GM12878 (cell line): Measurements from ENCODE around the gene CDK11B. TPM values are rescaled to one million over a fixed set of nuclear protein-coding genes. Genes with fewer than 3 reads are reported as not detected.
"Not testable (repeated sequence)": the region's sequence is repeated elsewhere in the genome, so short reads cannot be mapped to it uniquely, and the experiment has no call there.

ENCODE experiments used
- ATAC-seq: fragments of 200-7000 bp; cut with Tn5 transposase; 3 replicates; pipeline ENCODE4 v1.9.1; 2020; ENCODE audit warnings: mild to moderate bottlenecking, moderate library complexity
- BruUV-seq: library from RNA; stranded (reverse); fragments of 400-500 nt; replicated peaks from 2 replicates; lab custom pipeline; 2021; lab: Mats Ljungman, UMichigan
- CTCF ChIA-PET: fragments of 300-600 bp; sonication (Branson Sonifier 250); formaldehyde crosslinking; extraction: SDS; loops from one replicate; lab custom pipeline; 2021; ENCODE audit warnings: inconsistent platforms; lab: Yijun Ruan, JAX
- POLR2A ChIA-PET: fragments of 350-600 bp; formaldehyde crosslinking; extraction: SDS; loops from one replicate; lab custom pipeline; 2021; ENCODE audit warnings: inconsistent platforms; lab: Charles Lee
- RAD21 ChIA-PET: fragments of 300-600 bp; sonication (Branson Sonifier 250); formaldehyde crosslinking; loops from one replicate; lab custom pipeline; 2023; ENCODE audit warnings: antibody characterized with exemption; ENCODE audit not compliant: unreplicated experiment; lab: Charles Lee
- SMC1A ChIA-PET: fragments of 300-600 bp; sonication (Branson Sonifier 250); formaldehyde crosslinking; loops from one replicate; lab custom pipeline; 2023; ENCODE audit not compliant: unreplicated experiment, uncharacterized antibody; lab: Charles Lee
- DNase-seq: peaks from one replicate; pipeline ENCODE4 v3.0.0-alpha.2; 2011; ENCODE audit warnings: low read depth, low spot score
- FAIRE-seq: peaks from 3 replicates; lab custom pipeline; 2011; peaks lifted over from hg19 to GRCh38; lab: Jason Lieb, UNC
- H2AFZ ChIP-seq: 2 replicates; pipeline ENCODE4 v1.6.0; 2011; ENCODE audit warnings: low read depth, low read length, control low read depth; ENCODE audit not compliant: control insufficient read depth
- H3K27ac ChIP-seq: 2 replicates; pipeline ENCODE4 v1.5.1; 2011; ENCODE audit warnings: control low read depth; ENCODE audit not compliant: control insufficient read depth, insufficient read depth
- H3K27me3 ChIP-seq, 2 experiments: replicated peaks in 1 of 2; 2 replicates each; pipeline versions ENCODE4 v1.6.0 to v1.6.1; 2011; ENCODE audit warnings: low read length in 1 of 2; ENCODE audit not compliant: control insufficient read depth in 2 of 2, insufficient read depth in 2 of 2
- H3K36me3 ChIP-seq, 2 experiments: 2 replicates each; pipeline ENCODE4 v1.5.1; 2011; ENCODE audit warnings: low read length in 1 of 2; ENCODE audit not compliant: control insufficient read depth in 2 of 2, insufficient read depth in 2 of 2
- H3K4me1 ChIP-seq: 2 replicates; pipeline ENCODE4 v1.6.1; 2011; ENCODE audit warnings: mild to moderate bottlenecking, low read length, moderate library complexity, mixed read lengths; ENCODE audit not compliant: control insufficient read depth, insufficient read depth
- H3K4me2 ChIP-seq: 2 replicates; pipeline ENCODE4 v1.6.0; 2011; ENCODE audit warnings: control low read depth; ENCODE audit not compliant: control insufficient read depth, insufficient read depth
- H3K4me3 ChIP-seq: fragments of 200-600 bp; sonication (generic); 2 replicates; pipeline ENCODE4 v1.5.1; 2016
- H3K79me2 ChIP-seq: 2 replicates; pipeline ENCODE4 v1.6.0; 2011; ENCODE audit warnings: low read length; ENCODE audit not compliant: control insufficient read depth, insufficient read depth
- H3K9ac ChIP-seq: 2 replicates; pipeline ENCODE4 v1.8.0; 2011; ENCODE audit warnings: low read length, control low read depth, mixed read lengths; ENCODE audit not compliant: control insufficient read depth, insufficient read depth
- H3K9me3 ChIP-seq: replicated peaks from 3 replicates; pipeline ENCODE4 v1.5.1; 2011; ENCODE audit warnings: mild to moderate bottlenecking, low read length; ENCODE audit not compliant: control insufficient read depth, insufficient read depth
- H4K20me1 ChIP-seq: 2 replicates; pipeline ENCODE4 v1.6.0; 2011; ENCODE audit not compliant: control insufficient read depth, insufficient read depth
- WGBS: methylation state at CpG from one replicate; pipeline ENCODE4 v1.1.6; 2016; ENCODE audit warnings: low lambda C conversion rate; ENCODE audit not compliant: insufficient replicate concordance, insufficient coverage; ENCODE audit errors: missing lambda C conversion rate; 5-methylcytosine and 5-hydroxymethylcytosine counted together
- in situ Hi-C: fragments of 300-500 bp; cut with MboI; formaldehyde crosslinking; loops from 9 replicates; pipeline ENCODE4 v1.14.3; 2018; ENCODE audit warnings: mixed read lengths
- intact Hi-C: fragments of 100-400 bp; cut with micrococcal nuclease; formaldehyde crosslinking; loops from one replicate; pipeline ENCODE4 v1.14.2; 2022; ENCODE audit not compliant: unreplicated experiment
- polyA plus RNA-seq, 11 experiments: library from polyadenylated mRNA; depleted of rRNA in 4 of 11; unstranded in 6 of 11; stranded (reverse) in 5 of 11; fragments of >200 nt; fragmentation: Nextera tagmentation in 4 of 11; fragmentation: Illumina TruSeq in 1 of 11; extraction: Ambion mirVana in 4 of 11; extraction: Trizol in 1 of 11; gene quantifications; 1 replicate in 1 of 11; 2 replicates in 10 of 11; pipeline versions ENCODE4 v1.2.1 to v1.2.3, GENCODE V29; 2011 to 2016; ENCODE audit warnings: inconsistent platforms in 2 of 11, missing spikeins in 2 of 11, low read depth in 1 of 11
- total RNA-seq, 4 experiments: library from RNA; depleted of rRNA in 3 of 4; stranded (reverse); fragments of >200 nt in 3 of 4; fragmentation: Illumina TruSeq in 1 of 4; extraction: Trizol in 1 of 4; gene quantifications; 2 replicates each; pipeline versions ENCODE4 v1.2.1 to v1.2.3, GENCODE V29; 2013 to 2021

Gene CDK11B
- total and polyA plus RNA-seq, 10 of the 15 experiments (the other 5 are each of a cell fraction or from before 2014, with no cell fraction given), result 3.2 to 30.9 (median 18.0) TPM

DNA sequence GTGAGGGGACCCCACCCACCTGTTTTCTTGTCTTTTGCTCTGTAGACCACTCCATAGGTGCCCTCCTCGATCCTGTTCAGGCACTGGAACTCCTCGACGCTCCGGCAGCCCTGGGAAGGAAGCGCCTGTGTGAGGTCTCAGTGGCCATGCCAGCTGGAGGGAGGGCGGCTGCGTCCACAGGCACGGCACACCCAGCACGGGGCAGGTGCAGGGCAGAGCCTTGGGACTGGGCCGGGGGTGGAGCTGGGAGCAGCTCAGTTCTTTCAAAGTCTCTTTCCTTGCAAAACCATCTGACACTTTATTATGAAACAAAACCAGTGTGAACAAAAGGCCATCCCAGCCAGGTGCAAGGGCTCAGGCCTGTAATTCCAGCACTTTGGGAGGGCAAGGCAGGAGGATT is 46.8 kb upstream of the CDK11B start:
- H3K9me3 ChIP-seq, H3K79me2 ChIP-seq, BruUV-seq, H3K4me1 ChIP-seq, H3K4me3 ChIP-seq, H3K27ac ChIP-seq, SMC1A ChIA-PET, DNase-seq, H3K9ac ChIP-seq, RAD21 ChIA-PET, H3K27me3 ChIP-seq, POLR2A ChIA-PET, in situ Hi-C loops, H2AFZ ChIP-seq, ATAC-seq, H4K20me1 ChIP-seq, H3K36me3 ChIP-seq, H3K4me2 ChIP-seq, FAIRE-seq, CTCF ChIA-PET, intact Hi-C loops: not testable (repeated sequence)
- WGBS, result no CpG with 5 or more reads among the region's 10 CpGs

DNA sequence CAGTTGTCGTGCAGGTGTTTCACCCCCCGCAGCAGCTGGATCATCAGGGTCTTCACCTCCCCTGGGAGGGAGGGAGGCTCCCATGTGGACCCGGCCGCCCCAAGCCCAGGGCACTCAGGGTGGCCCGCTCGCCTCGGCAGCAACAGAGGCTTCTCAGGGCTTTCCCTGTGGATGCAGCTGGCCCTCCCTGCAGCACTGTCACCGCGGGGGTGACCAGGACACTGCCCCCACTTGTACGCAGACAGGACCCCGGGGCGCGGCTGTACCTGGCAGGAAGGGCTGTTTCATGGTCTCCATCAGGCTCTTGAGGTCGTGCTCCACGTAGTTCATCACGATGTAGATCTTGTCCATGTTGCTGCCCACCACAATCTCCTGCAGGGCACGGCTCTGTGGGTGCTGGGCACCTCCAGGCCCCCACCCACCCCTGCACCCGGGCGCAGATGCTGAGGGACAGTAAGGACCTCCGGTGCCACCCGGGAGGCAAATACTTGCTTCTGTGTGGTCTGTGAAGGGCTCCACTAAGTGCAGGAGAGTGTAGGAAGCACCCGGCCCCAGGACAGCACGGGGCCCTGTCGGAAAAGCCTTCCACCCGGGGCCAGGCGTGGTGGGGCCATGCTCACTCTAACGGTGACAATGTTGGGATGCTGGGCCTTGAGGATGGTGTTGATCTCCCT is 45.6 kb upstream of the CDK11B start:
- WGBS, result 93% methylated on average over 23 of the region's 27 CpGs
- H2AFZ ChIP-seq, H3K9me3 ChIP-seq, ATAC-seq, DNase-seq, FAIRE-seq, H3K36me3 ChIP-seq, intact Hi-C loops, RAD21 ChIA-PET, H3K27ac ChIP-seq, H3K4me2 ChIP-seq, CTCF ChIA-PET, SMC1A ChIA-PET, POLR2A ChIA-PET, H4K20me1 ChIP-seq, H3K9ac ChIP-seq, BruUV-seq, H3K4me1 ChIP-seq, in situ Hi-C loops, H3K79me2 ChIP-seq, H3K4me3 ChIP-seq, H3K27me3 ChIP-seq: not testable (repeated sequence)
